Stimulated activated memory B cell treated with anti-CD40 and anti-IgM and Interleukin-4, amounts not matched to agents 10 μg/mL and 1 μg/mL and 100 μg/mL, for 72 hours (primary cell): Measurements from ENCODE around the gene AGAP1.

Source experiments
- ATAC-seq: fragments of 150-1000 bp; cut with Tn5 transposase; 2 replicates; pipeline ENCODE4 v1.10.0; 2021
- H3K27ac Mint-ChIP-seq: one replicate; pipeline ENCODE4 v1.8.0; 2022; ENCODE audit warnings: mild to moderate bottlenecking, mixed read lengths
- H3K27me3 Mint-ChIP-seq: one replicate; pipeline ENCODE4 v1.8.0; 2022; ENCODE audit warnings: mixed read lengths
- H3K36me3 Mint-ChIP-seq: one replicate; pipeline ENCODE4 v1.8.0; 2022; ENCODE audit warnings: mixed read lengths
- H3K4me1 Mint-ChIP-seq: one replicate; pipeline ENCODE4 v1.8.0; 2022; ENCODE audit warnings: mixed read lengths
- H3K4me3 Mint-ChIP-seq: one replicate; pipeline ENCODE4 v1.8.0; 2022; ENCODE audit warnings: mild to moderate bottlenecking, moderate library complexity, mixed read lengths
- H3K9me3 Mint-ChIP-seq: one replicate; pipeline ENCODE4 v1.8.0; 2022; ENCODE audit warnings: mixed read lengths

The AGAP1 gene

DNA sequence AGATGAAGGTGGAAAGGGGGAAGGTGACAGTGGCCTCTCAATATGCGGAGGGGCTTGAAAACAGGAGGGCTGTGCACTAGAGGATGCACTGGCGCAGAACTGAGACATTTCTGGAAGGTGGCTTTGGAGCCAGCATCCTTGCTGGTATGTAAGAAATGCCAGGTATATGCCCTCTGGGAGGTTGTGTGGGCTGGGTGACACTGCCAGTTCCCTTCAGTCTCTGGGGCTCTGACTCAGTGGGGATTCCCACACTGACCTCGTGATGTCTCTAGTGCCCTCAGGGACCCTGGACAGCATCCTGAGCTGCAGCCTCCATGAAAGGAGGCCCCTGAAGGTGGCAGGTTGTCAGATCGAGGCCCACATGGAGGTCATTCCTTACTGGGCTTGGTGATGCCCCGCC is 74.0 kb downstream of the AGAP1 start:
- peaks cover 25% of the 10 kb centered on the region for H3K27me3 Mint-ChIP-seq
- H3K27ac Mint-ChIP-seq: no peak overlapping the region
- no peak for ATAC-seq
- no peak overlapping the region for H3K4me3 Mint-ChIP-seq
- H3K9me3 Mint-ChIP-seq: peaks cover 3% of the 10 kb centered on the region
- H3K4me1 Mint-ChIP-seq: no peaks in the 10 kb centered on the region
- no peaks in the 10 kb centered on the region for H3K36me3 Mint-ChIP-seq

DNA sequence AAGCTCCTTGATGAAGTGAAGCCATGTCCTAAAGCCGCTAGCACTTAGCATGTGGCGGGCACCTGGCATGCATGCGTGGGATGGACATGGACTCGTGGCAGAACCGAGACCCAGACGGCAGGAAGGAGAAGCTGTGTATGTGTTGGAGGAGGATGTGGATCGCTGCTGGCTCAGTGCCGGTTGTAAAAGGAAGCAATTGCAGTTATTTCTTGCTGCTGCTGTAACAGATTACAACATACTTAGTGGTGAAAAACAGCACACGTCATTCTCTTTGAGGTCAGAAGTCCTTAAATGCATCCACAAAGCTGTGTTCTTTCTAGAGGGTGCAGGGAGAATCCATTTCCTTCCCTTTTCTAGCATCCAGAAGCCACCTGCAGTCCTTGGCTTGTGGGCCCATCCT is 74.6 kb downstream of the AGAP1 start:
- peaks cover 19% of the 10 kb centered on the region for H3K27me3 Mint-ChIP-seq
- no peak overlapping the region for H3K27ac Mint-ChIP-seq
- no peaks in the 10 kb centered on the region for H3K4me1 Mint-ChIP-seq
- ATAC-seq: no peak
- H3K36me3 Mint-ChIP-seq: no peaks in the 10 kb centered on the region
- H3K9me3 Mint-ChIP-seq: peaks cover 3% of the 10 kb centered on the region
- no peak overlapping the region for H3K4me3 Mint-ChIP-seq

DNA sequence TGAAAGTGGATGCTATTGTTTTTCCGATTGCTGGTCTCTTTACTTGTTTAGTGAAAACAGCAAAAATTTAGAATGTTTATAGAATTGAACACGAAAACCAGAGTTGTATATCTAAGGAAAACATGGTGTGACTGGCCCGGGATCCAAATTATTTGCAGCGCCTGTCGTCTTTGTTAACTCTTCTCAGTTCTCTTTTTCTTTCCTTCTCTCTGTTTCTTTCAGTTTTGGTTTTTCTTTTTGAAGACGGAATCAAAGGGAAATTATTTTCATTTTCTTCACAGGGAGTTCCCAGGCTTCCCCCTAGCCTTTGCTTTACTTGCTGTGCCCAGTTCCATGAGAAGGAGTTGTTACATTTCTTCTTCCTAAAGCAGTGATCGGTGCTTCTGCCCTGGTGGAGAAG is 76.0 kb downstream of the AGAP1 start:
- peaks cover 15% of the 10 kb centered on the region for H3K27me3 Mint-ChIP-seq
- no peak overlapping the region for H3K4me3 Mint-ChIP-seq
- H3K36me3 Mint-ChIP-seq: no peaks in the 10 kb centered on the region
- H3K4me1 Mint-ChIP-seq: no peaks in the 10 kb centered on the region
- peaks cover 3% of the 10 kb centered on the region for H3K9me3 Mint-ChIP-seq
- no peak overlapping the region for H3K27ac Mint-ChIP-seq
- ATAC-seq: no peak

DNA sequence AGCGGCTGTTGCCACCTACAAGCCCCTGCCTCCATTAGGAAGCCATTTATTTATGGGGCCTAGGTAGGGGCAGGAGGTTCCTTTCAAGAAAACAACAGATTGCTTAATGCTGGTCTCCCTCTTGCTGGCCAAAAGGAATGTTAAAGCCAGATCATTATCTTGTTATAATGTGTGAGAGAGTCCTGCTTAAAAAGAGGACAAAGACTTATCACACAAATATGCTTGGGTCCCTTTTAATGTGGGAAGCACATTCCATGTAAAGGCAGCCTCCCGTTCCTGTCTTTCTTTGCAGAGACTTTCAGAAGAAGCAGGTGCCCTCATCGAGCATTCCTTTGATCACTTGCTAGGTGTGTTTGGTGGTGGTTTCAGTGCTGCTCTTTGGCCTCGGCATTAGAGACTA is 76.4 kb downstream of the AGAP1 start:
- Mint-ChIP-seq H3K27ac (no peak overlapping the region), H3K4me3 (no peak overlapping the region), H3K27me3 (peaks cover 15% of the 10 kb centered on the region), H3K9me3 (peaks cover 3% of the 10 kb centered on the region), H3K4me1 (no peaks in the 10 kb centered on the region), H3K36me3 (no peaks in the 10 kb centered on the region)
- no peak for ATAC-seq

DNA sequence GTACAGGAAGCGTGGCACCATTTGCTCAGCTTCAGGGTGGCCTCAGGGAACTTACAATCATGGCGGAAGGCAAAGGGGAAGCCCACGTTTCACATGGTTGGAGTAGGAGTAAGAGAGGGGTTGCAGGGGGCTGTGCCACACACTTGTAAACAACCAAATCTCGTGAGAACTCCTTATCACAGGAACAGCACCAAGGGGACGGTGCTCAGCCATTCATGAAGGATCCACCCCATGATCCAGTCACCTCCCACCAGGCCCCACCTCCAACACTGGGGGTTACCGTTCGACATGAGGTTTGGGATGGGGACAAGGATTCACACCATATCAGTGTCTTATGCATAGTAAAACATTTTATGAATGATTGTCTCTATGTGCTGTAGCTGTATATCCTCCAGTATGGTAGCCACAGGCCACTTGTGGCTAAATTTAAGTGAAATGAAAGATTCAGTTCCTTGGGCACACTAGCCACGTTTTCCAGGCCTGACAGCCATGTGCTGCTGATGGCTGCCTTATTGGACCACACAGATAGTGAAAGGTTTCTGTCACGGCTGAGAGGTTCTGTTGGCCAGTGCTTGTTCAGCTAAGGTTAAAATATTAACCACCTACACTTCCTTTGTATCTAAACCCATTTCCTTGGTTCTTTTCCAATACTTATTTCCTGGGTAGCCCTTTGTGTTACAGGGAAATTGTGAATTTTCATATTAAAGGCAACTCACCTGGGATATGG is 77.3 kb downstream of the AGAP1 start:
- no peaks in the 10 kb centered on the region for H3K36me3 Mint-ChIP-seq
- H3K27me3 Mint-ChIP-seq: peaks cover 13% of the 10 kb centered on the region
- no peak overlapping the region for H3K4me3 Mint-ChIP-seq
- H3K9me3 Mint-ChIP-seq: peaks cover 3% of the 10 kb centered on the region
- ATAC-seq: no peak
- H3K27ac Mint-ChIP-seq: no peak overlapping the region
- no peaks in the 10 kb centered on the region for H3K4me1 Mint-ChIP-seq

DNA sequence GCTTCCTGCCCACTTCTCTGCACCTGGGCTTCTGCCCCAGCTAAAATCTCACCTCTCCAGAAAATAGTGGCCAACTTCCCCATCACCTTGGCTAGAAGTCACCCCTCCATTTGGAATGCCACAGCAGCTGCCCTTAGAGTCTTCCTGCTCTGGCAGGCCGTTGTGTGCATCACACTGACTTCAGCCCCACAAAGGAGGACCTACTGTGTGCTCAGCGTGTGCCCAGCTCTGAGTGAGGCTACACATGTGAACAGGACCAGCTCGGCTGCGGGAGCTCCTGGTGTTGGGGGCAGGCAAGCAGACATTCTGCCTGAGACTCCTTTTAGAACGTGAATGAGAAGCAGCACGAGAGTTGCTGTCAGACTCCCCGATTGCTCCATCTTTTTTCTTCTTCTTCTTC is 78.7 kb downstream of the AGAP1 start:
- peaks cover 3% of the 10 kb centered on the region for H3K9me3 Mint-ChIP-seq
- no peak overlapping the region for H3K27ac Mint-ChIP-seq
- H3K4me1 Mint-ChIP-seq: no peaks in the 10 kb centered on the region
- no peaks in the 10 kb centered on the region for H3K36me3 Mint-ChIP-seq
- ATAC-seq: no peak
- no peak overlapping the region for H3K4me3 Mint-ChIP-seq
- H3K27me3 Mint-ChIP-seq: no peaks in the 10 kb centered on the region

DNA sequence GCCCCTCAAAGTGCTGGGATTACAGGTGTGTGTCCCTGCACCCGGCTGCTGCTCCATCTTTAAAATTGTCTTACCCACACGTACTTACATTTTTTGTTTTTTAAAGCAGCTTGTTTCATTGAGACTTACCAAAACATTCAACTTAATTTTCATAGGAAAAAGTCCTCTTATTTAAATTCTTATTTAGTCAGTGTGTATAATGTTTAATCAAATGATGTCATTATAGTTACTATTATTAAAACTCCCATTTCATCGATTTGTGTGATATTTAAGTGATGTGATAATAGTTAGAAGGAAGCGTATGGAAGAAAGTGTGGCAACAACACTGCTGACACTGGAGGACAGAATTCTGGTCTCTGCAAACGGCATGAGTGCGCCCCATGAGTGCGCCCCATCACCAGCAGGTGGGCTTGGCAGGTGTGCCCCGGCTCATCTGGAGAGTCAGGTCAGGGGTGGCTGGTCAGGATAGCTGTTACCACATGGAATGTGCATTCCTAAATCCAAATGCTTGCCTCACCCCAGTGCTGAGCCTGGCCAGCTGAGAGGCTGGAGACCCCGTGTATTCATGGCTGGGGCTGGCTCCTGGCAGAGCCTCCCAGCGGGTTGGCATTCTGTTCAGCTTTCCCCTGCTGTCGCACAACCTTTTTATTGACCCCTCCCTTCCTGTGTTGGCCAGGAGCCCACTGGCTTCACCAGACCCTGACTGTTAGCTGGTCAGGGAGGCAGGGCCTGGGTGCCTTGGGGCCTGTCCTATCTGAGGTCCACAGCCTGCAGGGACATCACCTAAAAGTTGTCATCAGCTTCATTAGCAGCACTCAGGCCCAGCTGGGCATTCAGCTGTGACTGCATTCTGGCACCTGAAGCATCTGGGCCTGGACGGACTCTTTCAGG is 79.7 kb downstream of the AGAP1 start:
- Mint-ChIP-seq H3K27me3 (no peaks in the 10 kb centered on the region), H3K27ac (no peak overlapping the region), H3K9me3 (no peaks in the 10 kb centered on the region), H3K4me1 (no peaks in the 10 kb centered on the region), H3K4me3 (no peak overlapping the region), H3K36me3 (no peaks in the 10 kb centered on the region)
- ATAC-seq: no peak

DNA sequence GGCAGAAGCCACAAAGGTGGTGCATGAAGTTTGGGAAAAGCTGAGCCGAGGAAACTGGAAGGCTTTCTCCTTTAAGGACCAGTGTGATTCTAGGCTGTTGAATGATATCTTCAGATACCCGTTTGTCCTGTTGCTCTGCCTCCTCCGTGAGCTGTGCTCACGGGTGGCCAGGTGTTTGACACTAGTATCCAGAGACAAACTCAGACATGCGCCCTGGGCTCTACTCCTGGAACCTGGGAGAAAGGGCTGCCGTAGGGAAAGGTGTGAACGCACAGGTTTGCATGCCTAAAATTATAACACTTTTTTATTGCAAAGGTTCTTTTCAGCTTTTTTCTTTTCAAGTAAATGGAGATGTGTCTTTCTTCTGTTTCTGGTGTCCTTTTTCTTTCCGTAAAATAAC is 81.6 kb downstream of the AGAP1 start:
- Mint-ChIP-seq H3K36me3 (no peaks in the 10 kb centered on the region), H3K27me3 (no peaks in the 10 kb centered on the region), H3K4me3 (no peak overlapping the region), H3K4me1 (no peaks in the 10 kb centered on the region), H3K9me3 (peaks cover 5% of the 10 kb centered on the region), H3K27ac (no peak overlapping the region)
- ATAC-seq: no peak

DNA sequence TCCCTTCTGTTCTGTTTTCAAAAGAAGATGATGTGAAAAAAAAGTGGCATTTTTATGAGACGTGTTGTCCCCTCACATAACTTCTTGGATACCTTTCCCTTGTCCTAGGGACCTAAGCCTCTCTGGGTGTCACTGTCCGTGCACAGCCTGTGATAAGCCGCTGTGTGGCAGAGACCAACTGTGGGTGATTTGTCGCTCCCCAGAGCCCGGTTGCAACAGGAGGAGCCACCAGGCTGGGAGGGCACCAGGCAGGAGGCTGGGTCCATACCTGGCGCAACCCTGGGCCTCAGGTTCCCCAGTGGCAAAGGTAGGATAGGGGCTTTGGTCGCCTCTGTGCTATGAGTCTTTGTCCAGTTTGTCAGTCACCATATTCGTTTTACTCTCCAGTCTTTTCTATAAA is 82.1 kb downstream of the AGAP1 start:
- no peaks in the 10 kb centered on the region for H3K27me3 Mint-ChIP-seq
- H3K36me3 Mint-ChIP-seq: no peaks in the 10 kb centered on the region
- H3K27ac Mint-ChIP-seq: no peak overlapping the region
- H3K9me3 Mint-ChIP-seq: peaks cover 5% of the 10 kb centered on the region
- H3K4me1 Mint-ChIP-seq: no peaks in the 10 kb centered on the region
- no peak for ATAC-seq
- no peak overlapping the region for H3K4me3 Mint-ChIP-seq

DNA sequence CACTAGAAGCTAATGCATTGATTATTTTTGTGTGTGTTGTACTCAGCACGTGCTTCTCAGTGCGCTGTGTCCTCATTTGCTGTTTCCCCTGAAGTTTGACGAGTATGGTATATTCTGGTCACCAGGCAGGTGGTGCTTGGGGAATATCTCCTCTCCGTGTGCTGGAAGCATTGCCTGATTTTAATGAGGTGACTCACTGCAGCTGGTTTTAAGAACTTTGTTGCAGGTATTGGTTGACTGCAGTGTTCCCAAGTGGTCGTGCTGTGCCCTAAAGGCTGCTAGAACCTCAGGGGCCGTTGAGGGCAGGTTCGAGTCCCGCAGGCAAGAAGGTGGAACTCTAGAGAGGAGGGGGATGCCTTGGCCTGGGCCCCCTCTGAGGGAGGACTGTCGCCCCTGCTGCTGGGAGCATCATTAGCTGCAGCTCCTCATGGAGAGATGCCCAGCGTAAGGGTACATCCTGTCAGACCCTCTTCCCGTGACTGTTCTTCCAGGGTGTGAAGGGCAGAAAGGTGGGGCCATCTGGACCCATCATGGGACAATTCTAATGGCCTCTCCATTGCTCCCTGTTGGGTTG is 82.6 kb downstream of the AGAP1 start:
- H3K36me3 Mint-ChIP-seq: no peaks in the 10 kb centered on the region
- H3K9me3 Mint-ChIP-seq: peaks cover 5% of the 10 kb centered on the region
- no peaks in the 10 kb centered on the region for H3K27me3 Mint-ChIP-seq
- ATAC-seq: no peak
- H3K27ac Mint-ChIP-seq: no peak overlapping the region
- no peaks in the 10 kb centered on the region for H3K4me1 Mint-ChIP-seq
- no peak overlapping the region for H3K4me3 Mint-ChIP-seq

DNA sequence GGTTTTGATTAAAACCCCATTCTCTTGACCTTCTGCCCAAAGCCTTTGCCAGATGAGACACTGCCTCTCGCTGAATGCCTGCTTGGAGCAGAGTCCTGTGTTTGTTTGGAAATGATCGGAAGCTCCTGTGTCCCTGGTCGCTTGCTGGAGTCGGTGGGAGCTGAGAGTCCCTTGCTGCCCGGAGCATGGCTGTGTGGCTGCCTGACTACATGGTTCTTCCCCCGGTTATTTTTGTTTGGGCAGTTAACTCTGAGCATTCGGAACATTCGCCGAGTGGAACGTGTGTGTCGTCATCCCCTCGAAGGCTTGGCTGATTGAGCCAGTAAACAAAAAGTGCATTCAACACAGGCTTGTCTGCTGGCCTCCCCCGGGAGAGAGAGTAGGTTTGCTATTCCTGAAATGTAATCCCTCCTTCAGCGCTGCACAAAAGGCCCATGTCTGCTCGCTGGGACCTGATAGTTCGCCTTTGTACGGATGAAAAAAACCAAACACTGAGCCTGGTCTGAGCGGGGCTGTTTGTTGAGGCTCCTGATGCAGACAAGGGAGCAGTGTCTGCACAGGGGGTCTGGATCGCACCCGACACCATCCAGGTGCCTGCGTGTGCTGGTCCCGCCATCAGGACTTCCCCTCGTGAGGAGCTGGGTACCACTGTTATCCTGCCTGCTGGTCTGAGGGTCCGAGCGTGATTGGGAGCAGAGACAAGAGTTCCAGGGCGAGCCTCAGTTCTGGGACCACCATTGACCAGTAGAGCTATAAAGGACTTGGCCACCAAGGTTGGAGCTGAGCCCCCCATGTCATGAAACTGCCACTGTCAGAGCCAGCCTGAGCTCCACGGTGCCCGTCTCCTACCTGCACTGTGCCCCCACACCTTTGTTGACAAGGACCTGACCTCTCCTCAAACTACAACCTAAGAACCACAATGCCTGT is 83.8 kb downstream of the AGAP1 start:
- no peak overlapping the region for H3K27ac Mint-ChIP-seq
- H3K36me3 Mint-ChIP-seq: no peaks in the 10 kb centered on the region
- no peaks in the 10 kb centered on the region for H3K4me1 Mint-ChIP-seq
- H3K9me3 Mint-ChIP-seq: peaks cover 5% of the 10 kb centered on the region
- no peak overlapping the region for H3K4me3 Mint-ChIP-seq
- ATAC-seq: no peak
- H3K27me3 Mint-ChIP-seq: no peaks in the 10 kb centered on the region

DNA sequence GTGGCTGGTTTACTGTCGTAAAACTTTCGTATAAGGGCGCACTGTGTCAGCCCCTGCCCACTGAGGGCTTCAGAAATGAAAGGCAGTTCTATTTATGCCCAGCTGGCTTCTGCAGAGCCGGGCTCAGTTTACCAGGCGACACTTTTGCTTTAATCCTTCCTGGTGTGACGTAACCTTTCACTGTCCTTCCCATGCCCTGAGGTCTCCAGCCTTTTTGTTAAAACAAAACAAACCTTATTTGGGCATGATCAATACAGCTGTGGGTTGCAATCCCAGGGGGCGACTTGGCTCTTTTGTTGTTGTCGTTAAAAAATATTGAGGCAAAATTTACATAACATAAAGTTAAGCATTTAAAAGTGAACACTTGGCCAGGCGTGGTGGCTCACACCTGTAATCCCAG is 85.3 kb downstream of the AGAP1 start:
- H3K4me3 Mint-ChIP-seq: no peak overlapping the region

DNA sequence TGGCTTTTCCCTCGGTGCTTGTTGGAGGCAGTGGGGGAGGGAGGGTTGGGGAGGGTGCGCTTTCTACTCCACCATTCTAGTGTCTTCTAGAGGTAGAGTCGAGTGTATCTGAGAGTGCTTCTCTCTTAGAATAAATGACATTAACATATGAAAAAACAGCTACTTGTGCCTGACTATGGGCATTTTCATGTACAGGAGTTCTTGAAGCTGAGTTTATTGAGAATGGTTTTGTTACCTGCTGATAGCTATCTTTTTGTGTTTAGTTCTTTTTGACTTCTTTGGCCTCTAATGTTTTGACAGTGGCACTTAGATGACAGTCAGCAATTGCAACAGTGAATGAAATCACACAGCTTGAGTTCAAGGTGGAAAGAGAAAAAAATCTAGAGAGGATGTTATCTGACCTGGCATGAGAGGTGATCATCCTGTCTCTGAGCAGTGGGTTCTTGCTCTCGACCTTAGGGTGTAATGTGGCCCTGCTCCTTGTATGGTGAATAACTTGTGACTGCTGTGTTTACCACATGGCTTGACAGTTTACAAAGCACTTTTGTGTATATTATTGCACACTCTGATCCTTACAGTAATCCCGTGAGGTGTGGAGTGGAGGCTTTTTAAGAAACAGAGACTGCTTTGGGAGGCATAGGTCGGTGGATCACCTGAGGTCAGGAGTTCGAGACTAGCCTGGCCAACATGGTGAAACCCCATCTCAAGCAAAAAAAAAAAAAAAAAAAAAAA is 86.7 kb downstream of the AGAP1 start:
- H3K4me3 Mint-ChIP-seq: no peak overlapping the region
- H3K4me1 Mint-ChIP-seq: no peaks in the 10 kb centered on the region
- H3K36me3 Mint-ChIP-seq: no peaks in the 10 kb centered on the region
- H3K27me3 Mint-ChIP-seq: no peaks in the 10 kb centered on the region
- H3K27ac Mint-ChIP-seq: no peak overlapping the region
- H3K9me3 Mint-ChIP-seq: peaks cover 5% of the 10 kb centered on the region
- ATAC-seq: no peak

More for the DNA sequence above, 85.3 kb downstream of the AGAP1 start:
- no peaks in the 10 kb centered on the region for H3K4me1 Mint-ChIP-seq
- no peaks in the 10 kb centered on the region for H3K27me3 Mint-ChIP-seq
- H3K27ac Mint-ChIP-seq: no peak overlapping the region
- H3K9me3 Mint-ChIP-seq: peaks cover 5% of the 10 kb centered on the region
- ATAC-seq: no peak
- no peaks in the 10 kb centered on the region for H3K36me3 Mint-ChIP-seq

DNA sequence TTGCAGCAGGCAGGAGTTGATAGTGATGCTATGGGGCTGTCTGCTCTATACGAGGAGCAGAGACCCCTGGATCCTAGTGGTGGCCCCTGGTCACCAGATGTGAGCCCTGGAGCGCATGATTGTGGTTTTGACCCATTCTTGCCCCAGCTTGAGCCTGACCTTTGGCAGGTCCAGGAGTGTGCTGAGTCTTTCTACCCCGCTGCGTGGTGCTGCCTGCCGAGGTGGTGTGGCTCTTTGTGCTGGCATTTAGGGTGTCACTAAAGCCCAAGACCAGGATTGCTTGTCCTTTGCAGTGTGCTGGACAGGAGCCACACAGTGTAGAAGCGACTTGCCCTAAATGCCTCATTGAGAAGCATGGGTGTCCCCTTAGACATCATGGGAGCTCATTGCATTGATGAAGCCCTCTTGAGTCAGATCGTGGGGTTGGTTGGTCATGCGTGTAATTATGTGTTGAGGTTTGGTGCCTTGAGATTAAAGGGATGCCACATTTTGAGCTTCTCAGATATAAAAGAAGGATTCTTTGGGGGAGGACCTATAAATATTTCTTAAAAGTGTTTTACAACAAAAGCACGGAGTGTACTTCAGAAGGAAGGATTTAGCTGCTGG is 88.3 kb downstream of the AGAP1 start:
- peaks cover 5% of the 10 kb centered on the region for H3K9me3 Mint-ChIP-seq
- H3K27ac Mint-ChIP-seq: no peak overlapping the region
- H3K27me3 Mint-ChIP-seq: no peaks in the 10 kb centered on the region
- H3K36me3 Mint-ChIP-seq: no peaks in the 10 kb centered on the region
- H3K4me3 Mint-ChIP-seq: no peak overlapping the region
- H3K4me1 Mint-ChIP-seq: no peaks in the 10 kb centered on the region
- ATAC-seq: no peak
